ENCODE results near the gene CYP4F8.

DNA sequence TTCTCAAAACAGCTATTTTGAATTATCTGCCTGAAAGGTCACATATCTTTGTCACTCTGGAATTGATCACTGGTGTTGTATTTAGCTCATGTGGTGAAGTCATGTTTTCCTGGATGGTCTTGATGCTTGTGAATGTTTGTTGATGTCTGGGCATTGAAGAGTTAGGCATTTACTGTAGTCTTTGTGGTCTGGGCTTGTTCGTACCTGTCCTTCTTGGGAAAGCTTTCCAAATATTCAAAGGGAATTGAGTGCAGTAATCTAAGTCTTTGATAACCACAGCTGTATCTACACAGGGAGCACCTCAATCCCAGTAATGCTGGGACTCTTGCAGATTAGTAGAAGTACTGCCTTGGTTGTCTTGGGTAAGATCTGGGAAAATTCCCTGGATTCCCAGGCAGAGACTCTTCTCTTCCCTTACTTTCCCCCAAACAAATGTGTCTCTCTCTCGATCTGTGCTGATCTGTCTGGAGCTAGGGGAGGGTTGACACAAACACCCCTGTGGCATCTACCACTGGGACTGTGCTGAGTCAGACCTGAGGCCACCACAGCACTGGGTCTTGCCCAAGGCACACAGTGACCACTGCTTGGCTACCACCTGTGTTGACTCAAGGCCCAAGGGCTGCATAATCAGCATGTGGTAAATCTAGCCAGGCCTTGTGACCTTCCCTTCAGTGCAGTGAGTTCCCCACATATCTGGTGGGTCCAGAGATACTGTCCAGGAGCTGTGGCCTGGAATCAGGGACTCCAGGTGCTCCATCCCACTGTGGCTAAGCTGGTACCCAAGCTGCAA lies 20.2 kb downstream of the CYP4F8 start:
- TF ChIP-seq, protein P1, sequence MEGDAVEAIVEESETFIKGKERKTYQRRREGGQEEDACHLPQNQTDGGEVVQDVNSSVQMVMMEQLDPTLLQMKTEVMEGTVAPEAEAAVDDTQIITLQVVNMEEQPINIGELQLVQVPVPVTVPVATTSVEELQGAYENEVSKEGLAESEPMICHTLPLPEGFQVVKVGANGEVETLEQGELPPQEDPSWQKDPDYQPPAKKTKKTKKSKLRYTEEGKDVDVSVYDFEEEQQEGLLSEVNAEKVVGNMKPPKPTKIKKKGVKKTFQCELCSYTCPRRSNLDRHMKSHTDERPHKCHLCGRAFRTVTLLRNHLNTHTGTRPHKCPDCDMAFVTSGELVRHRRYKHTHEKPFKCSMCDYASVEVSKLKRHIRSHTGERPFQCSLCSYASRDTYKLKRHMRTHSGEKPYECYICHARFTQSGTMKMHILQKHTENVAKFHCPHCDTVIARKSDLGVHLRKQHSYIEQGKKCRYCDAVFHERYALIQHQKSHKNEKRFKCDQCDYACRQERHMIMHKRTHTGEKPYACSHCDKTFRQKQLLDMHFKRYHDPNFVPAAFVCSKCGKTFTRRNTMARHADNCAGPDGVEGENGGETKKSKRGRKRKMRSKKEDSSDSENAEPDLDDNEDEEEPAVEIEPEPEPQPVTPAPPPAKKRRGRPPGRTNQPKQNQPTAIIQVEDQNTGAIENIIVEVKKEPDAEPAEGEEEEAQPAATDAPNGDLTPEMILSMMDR (IDR thresholded peaks at IDR 0.05), result no peak
- TF ChIP-seq EZH2 (IDR thresholded peaks at IDR 0.05; ENCODE audit: borderline replicate concordance, insufficient read depth, low read depth, low read length, poor library complexity, severe bottlenecking), result no peak

Measured in B cell (primary cell).